ENCODE data around the gene ZNF710.

Gene ZNF710

GRCh38 chr15:90039996-90040395 lies 38.9 kb downstream of the ZNF710 start:
- DNase-seq (ENCODE audit: low spot score), result no peak

- no peak for DNase-seq (ENCODE audit: low spot score)
Measured at GRCh38 chr15:90040618-90041017, 39.5 kb downstream of the ZNF710 start.

GRCh38 chr15:90042356-90042755 lies 41.2 kb downstream of the ZNF710 start:
- no peak for DNase-seq (ENCODE audit: low spot score)

GRCh38 chr15:90042766-90043529 lies 41.8 kb downstream of the ZNF710 start:
- DNase-seq (ENCODE audit: low spot score), result no peak

GRCh38 chr15:90043530-90044010 lies 42.4 kb downstream of the ZNF710 start:
- no peak for DNase-seq (ENCODE audit: low spot score)

GRCh38 chr15:90044191-90044590 lies 43.1 kb downstream of the ZNF710 start:
- no peak for DNase-seq (ENCODE audit: low spot score)

- no peak for DNase-seq (ENCODE audit: low spot score)
Measured at GRCh38 chr15:90044916-90045371, 43.8 kb downstream of the ZNF710 start.

- DNase-seq (ENCODE audit: low spot score), result no peak
Measured at GRCh38 chr15:90046289-90046688, 45.2 kb downstream of the ZNF710 start.

- no peak for DNase-seq (ENCODE audit: low spot score)
Measured at GRCh38 chr15:90046911-90047392, 45.8 kb downstream of the ZNF710 start.

- no peak for DNase-seq (ENCODE audit: low spot score)
Measured at GRCh38 chr15:90047956-90048575, 46.9 kb downstream of the ZNF710 start.

- no peak for DNase-seq (ENCODE audit: low spot score)
Measured at GRCh38 chr15:90049030-90049429, 47.9 kb downstream of the ZNF710 start.

GRCh38 chr15:90049666-90050604 lies 48.8 kb downstream of the ZNF710 start:
- no peak for DNase-seq (ENCODE audit: low spot score)

- DNase-seq (ENCODE audit: low spot score), result no peak
Measured at GRCh38 chr15:90051874-90052273, 50.8 kb downstream of the ZNF710 start.

GRCh38 chr15:90053685-90054466 lies 52.8 kb downstream of the ZNF710 start:
- DNase-seq (ENCODE audit: low spot score), result no peak

- DNase-seq (ENCODE audit: low spot score), result no peak
Measured at GRCh38 chr15:90054618-90055097, 53.5 kb downstream of the ZNF710 start.

- no peak for DNase-seq (ENCODE audit: low spot score)
Measured at GRCh38 chr15:90055182-90055581, 54.1 kb downstream of the ZNF710 start.

GRCh38 chr15:90056529-90056928 lies 55.4 kb downstream of the ZNF710 start:
- DNase-seq (ENCODE audit: low spot score), result no peak

- no peak for DNase-seq (ENCODE audit: low spot score)
Measured at GRCh38 chr15:90058308-90058707, 57.2 kb downstream of the ZNF710 start.

GRCh38 chr15:90058775-90059174 lies 57.7 kb downstream of the ZNF710 start:
- DNase-seq (ENCODE audit: low spot score), result no peak

- no peak for DNase-seq (ENCODE audit: low spot score)
Measured at GRCh38 chr15:90059208-90059985, 58.3 kb downstream of the ZNF710 start.

Measured in LoVo (cell line).